Dendritic cell treated with granulocyte-macrophage colony-stimulating factor and Interleukin-4, amounts not matched to agents 40 ng/mL and 50 ng/mL, for 4 days (primary cell): Measurements from ENCODE around the gene SELENOO.

ENCODE experiments used
- H3K27ac Mint-ChIP-seq: one replicate; pipeline ENCODE4 v1.8.0; 2022; ENCODE audit warnings: mild to moderate bottlenecking, mixed read lengths
- H3K27me3 Mint-ChIP-seq: one replicate; pipeline ENCODE4 v1.8.0; 2022; ENCODE audit warnings: mild to moderate bottlenecking, mixed read lengths
- H3K36me3 Mint-ChIP-seq: one replicate; pipeline ENCODE4 v1.8.0; 2022; ENCODE audit warnings: low read depth, mixed read lengths
- H3K4me1 Mint-ChIP-seq: one replicate; pipeline ENCODE4 v1.8.0; 2022; ENCODE audit warnings: low read depth, mixed read lengths
- H3K4me3 Mint-ChIP-seq: one replicate; pipeline ENCODE4 v1.8.0; 2022; ENCODE audit warnings: mild to moderate bottlenecking, moderate library complexity, mixed read lengths
- H3K9me3 Mint-ChIP-seq: one replicate; pipeline ENCODE4 v1.8.0; 2022; ENCODE audit warnings: mixed read lengths
- intact Hi-C: fragments of 100-400 bp; cut with micrococcal nuclease; formaldehyde crosslinking; loops from one replicate; pipeline ENCODE4 v1.15.0; 2022

Gene SELENOO

DNA sequence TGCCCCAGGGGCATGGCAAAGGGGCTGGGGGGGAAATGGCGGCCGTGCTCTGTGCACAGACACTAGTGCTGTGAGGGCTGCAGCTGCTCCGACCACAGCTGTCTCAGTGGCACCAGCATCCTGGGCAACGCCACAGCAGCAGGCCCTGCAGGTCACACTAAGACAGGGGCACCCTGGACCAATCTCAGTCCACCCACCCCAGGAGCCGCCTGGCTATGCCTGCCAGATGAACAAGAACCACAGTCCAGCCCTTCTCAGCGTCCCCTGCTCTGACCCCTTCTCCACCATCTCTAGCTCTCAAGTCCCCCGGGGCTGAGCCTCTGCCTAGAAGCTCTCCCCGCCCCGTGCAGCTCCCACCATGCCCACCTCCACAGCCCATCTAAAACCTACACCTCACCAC lies 27.6 kb downstream of the SELENOO start:
- Mint-ChIP-seq H3K27ac (no peak overlapping the region), H3K9me3 (no peaks in the 10 kb centered on the region), H3K4me3 (no peak overlapping the region), H3K36me3 (peaks cover 95% of the 10 kb centered on the region), H3K4me1 (no peaks in the 10 kb centered on the region), H3K27me3 (no peaks in the 10 kb centered on the region)
- intact Hi-C loops = no loop called here

DNA sequence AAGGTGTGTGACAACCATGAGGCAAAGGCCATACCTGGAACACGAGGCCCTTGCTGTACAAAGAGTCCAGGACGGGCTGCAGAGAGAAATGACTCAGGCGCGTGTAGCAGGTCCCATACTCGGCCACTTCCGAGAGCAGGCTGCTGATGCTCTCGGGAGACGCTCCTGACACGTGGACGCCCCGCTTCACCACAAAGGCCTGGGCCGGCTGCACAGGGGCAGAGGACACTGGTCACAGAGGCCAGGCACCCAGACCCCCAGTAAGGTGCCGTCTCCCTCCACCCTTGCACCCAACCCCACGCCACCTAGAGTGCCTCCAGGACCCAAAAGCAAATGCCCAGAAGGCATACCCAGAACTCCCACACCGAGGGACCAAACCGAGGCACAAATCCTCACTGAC lies 28.6 kb downstream of the SELENOO start:
- H3K36me3 Mint-ChIP-seq = peaks cover 95% of the 10 kb centered on the region
- H3K9me3 Mint-ChIP-seq = no peaks in the 10 kb centered on the region
- no peak overlapping the region for H3K27ac Mint-ChIP-seq

GRCh38 chr22:50232481-50233151 lies 31.8 kb downstream of the SELENOO start:
- H3K27ac Mint-ChIP-seq = no peak overlapping the region
- H3K27me3 Mint-ChIP-seq = no peaks in the 10 kb centered on the region
- intact Hi-C loops = no loop called here
- peaks cover 91% of the 10 kb centered on the region for H3K36me3 Mint-ChIP-seq
- no peak overlapping the region for H3K4me3 Mint-ChIP-seq
- H3K9me3 Mint-ChIP-seq = no peaks in the 10 kb centered on the region
- no peaks in the 10 kb centered on the region for H3K4me1 Mint-ChIP-seq

More for the DNA sequence above, 28.6 kb downstream of the SELENOO start:
- intact Hi-C loops = no loop called here
- Mint-ChIP-seq H3K4me3 (no peak overlapping the region), H3K27me3 (no peaks in the 10 kb centered on the region), H3K4me1 (no peaks in the 10 kb centered on the region)

- intact Hi-C loops = no loop called here
- Mint-ChIP-seq H3K27ac (no peak overlapping the region), H3K9me3 (no peaks in the 10 kb centered on the region), H3K27me3 (no peaks in the 10 kb centered on the region), H3K4me3 (no peak overlapping the region), H3K4me1 (no peaks in the 10 kb centered on the region), H3K36me3 (peaks cover 91% of the 10 kb centered on the region)
These were observed 32.4 kb downstream of the SELENOO start for GRCh38 chr22:50233223-50233622.

DNA sequence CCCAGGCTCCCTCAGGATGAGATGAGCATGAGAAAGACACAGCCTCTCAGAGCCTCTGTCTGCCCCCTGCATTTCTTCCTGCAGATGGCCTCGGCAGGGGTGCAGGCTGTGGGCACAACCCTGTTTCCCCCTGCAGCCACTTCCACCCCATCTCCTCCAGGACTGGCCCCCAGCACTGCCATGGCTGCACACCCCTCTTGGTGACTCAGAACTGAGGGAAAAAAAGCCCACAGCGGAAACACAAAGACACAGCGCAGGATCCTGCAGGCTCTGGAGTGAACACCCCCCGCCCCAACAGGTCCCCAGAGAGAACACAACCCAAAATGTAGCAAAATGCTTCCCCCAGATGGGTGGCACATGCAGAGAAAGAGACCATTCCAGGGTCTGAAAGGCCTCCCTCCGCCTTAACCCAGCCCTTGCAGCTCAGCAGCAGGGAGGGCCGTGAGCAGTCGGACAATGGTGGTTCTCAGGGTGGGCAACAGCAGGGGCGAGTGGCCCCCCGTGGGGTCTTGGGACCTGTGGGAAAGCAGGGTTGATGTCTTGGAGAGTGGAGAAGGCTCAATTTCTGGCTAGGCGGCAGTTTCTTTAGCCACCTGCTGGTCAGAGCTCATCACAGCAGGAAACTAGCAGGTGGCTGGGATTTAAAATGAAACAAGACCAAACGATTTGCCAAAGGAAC lies 36.1 kb downstream of the SELENOO start:
- Mint-ChIP-seq H3K4me1 (peaks cover 8% of the 10 kb centered on the region), H3K9me3 (no peaks in the 10 kb centered on the region), H3K36me3 (peaks cover 83% of the 10 kb centered on the region), H3K27me3 (no peaks in the 10 kb centered on the region), H3K27ac (no peak overlapping the region), H3K4me3 (no peak overlapping the region)
- intact Hi-C loops = no loop called here

- no peaks in the 10 kb centered on the region for H3K27me3 Mint-ChIP-seq
- peaks cover 25% of the 10 kb centered on the region for H3K4me1 Mint-ChIP-seq
These were observed 37.9 kb downstream of the SELENOO start for GRCh38 chr22:50238755-50239154.

GRCh38 chr22:50242406-50242949 lies 41.7 kb downstream of the SELENOO start:
- H3K27ac Mint-ChIP-seq = no peak overlapping the region
- no peaks in the 10 kb centered on the region for H3K27me3 Mint-ChIP-seq
- H3K4me3 Mint-ChIP-seq = peak overlapping the region; percentile 97
- H3K4me1 Mint-ChIP-seq = peaks cover 53% of the 10 kb centered on the region
- H3K9me3 Mint-ChIP-seq = no peaks in the 10 kb centered on the region
- intact Hi-C loops = loop anchor here (5.0 kb wide), 1 partner anchor 255 kb away; no protein-coding TSS in a partner anchor
- peaks cover 62% of the 10 kb centered on the region for H3K36me3 Mint-ChIP-seq

More at GRCh38 chr22:50238755-50239154, 37.9 kb downstream of the SELENOO start:
- H3K9me3 Mint-ChIP-seq = no peaks in the 10 kb centered on the region
- H3K4me3 Mint-ChIP-seq = no peak overlapping the region
- intact Hi-C loops = no loop called here
- H3K36me3 Mint-ChIP-seq = peaks cover 64% of the 10 kb centered on the region
- H3K27ac Mint-ChIP-seq = no peak overlapping the region

GRCh38 chr22:50243685-50244419 lies 43.0 kb downstream of the SELENOO start:
- Mint-ChIP-seq H3K36me3 (peaks cover 63% of the 10 kb centered on the region), H3K27me3 (no peaks in the 10 kb centered on the region), H3K9me3 (no peaks in the 10 kb centered on the region), H3K27ac (peak overlapping the region; percentile 94), H3K4me1 (peaks cover 61% of the 10 kb centered on the region), H3K4me3 (peak overlapping the region; percentile 97)
- intact Hi-C loops = loop anchor here (2.0 to 5.0 kb wide), 2 partner anchors 99 to 253 kb away; partner anchors contain the start of gene PPP6R2

GRCh38 chr22:50244420-50245213 lies 43.8 kb downstream of the SELENOO start, which contains the start of gene TUBGCP6:
TSS of gene TUBGCP6 (minus strand) at chr22:50245023. CDS start at chr22:50244459, 564 bp downstream.
- peaks cover 65% of the 10 kb centered on the region for H3K4me1 Mint-ChIP-seq
- intact Hi-C loops = loop anchor here (2.0 to 5.0 kb wide), 2 partner anchors 98 to 253 kb away; partner anchors contain the start of gene PPP6R2

DNA sequence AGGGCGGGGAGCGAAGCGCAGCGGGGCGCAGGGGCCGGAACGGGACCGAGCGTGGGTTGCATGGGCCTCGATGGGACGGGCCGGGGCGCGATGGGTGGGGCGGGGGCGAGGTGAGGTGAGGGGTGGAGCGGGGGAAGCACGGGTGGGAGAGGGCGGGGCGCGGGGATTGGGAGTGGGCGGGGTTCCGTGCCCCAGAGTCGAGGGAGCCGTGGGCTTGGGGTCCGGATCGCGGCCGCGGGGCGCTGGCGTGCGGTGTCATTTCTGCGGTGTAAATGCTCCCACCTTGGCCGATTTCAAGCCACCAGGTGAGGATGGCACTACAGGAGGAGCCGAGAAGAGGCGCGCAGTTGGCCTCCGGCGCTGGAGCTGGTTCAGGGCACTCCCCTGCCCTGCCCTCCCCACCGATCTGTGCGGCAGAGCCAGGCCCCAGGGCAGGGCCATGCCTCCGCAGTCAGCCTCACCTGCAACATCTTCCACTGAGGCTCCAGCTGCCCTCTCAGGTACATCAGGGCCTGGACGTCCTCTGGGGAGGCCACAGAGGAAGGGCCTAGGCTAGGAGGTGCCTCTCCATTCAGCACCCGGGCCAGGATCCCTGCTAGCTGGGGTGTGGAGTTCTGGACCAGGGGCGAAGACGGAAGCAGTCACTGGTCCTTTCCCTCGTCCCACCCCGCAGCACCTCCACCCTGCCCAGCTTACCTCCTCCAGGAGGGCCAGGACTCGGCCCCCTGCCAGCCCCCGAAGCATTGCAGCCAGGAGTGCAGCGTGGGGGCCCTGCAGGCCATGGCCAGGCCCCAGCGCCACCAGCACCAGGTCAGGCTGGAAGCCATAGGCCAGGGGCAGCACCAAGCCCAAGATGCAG lies 44.6 kb downstream of the SELENOO start:
- intact Hi-C loops = loop anchor here (2.0 kb wide), 1 partner anchor 97 kb away; the partner anchor contains the start of gene PPP6R2
- peaks cover 60% of the 10 kb centered on the region for H3K36me3 Mint-ChIP-seq
- no peaks in the 10 kb centered on the region for H3K27me3 Mint-ChIP-seq
- H3K4me1 Mint-ChIP-seq = peaks cover 73% of the 10 kb centered on the region
- H3K27ac Mint-ChIP-seq = peak overlapping the region; percentile 94
- no peaks in the 10 kb centered on the region for H3K9me3 Mint-ChIP-seq
- H3K4me3 Mint-ChIP-seq = peak overlapping the region; percentile 97

More at GRCh38 chr22:50244420-50245213, 43.8 kb downstream of the SELENOO start, which contains the start of gene TUBGCP6:
- peaks cover 62% of the 10 kb centered on the region for H3K36me3 Mint-ChIP-seq
- H3K9me3 Mint-ChIP-seq = no peaks in the 10 kb centered on the region
- no peaks in the 10 kb centered on the region for H3K27me3 Mint-ChIP-seq
- peak within 1 kb of the TSS; percentile 97 for H3K4me3 Mint-ChIP-seq
- peak within 1 kb of the TSS; percentile 94 for H3K27ac Mint-ChIP-seq

GRCh38 chr22:50246242-50247175 lies 45.7 kb downstream of the SELENOO start:
- H3K4me3 Mint-ChIP-seq = peak overlapping the region; percentile 97
- peaks cover 71% of the 10 kb centered on the region for H3K4me1 Mint-ChIP-seq
- H3K9me3 Mint-ChIP-seq = no peaks in the 10 kb centered on the region
- H3K36me3 Mint-ChIP-seq = peaks cover 58% of the 10 kb centered on the region
- intact Hi-C loops = no loop called here
- no peaks in the 10 kb centered on the region for H3K27me3 Mint-ChIP-seq
- peak overlapping the region; percentile 94 for H3K27ac Mint-ChIP-seq
